ENCODE results near the gene FAM162A.

- TF ChIP-seq JUN (CRISPR knock-in tag; IDR thresholded peaks at IDR 0.05): no peak
- TF ChIP-seq ESRRA (CRISPR knock-in tag; IDR thresholded peaks at IDR 0.05; ENCODE audit: borderline replicate concordance): no peak
- TF ChIP-seq MAX (CRISPR knock-in tag; IDR thresholded peaks at IDR 0.05): no peak
- TF ChIP-seq, protein P1, sequence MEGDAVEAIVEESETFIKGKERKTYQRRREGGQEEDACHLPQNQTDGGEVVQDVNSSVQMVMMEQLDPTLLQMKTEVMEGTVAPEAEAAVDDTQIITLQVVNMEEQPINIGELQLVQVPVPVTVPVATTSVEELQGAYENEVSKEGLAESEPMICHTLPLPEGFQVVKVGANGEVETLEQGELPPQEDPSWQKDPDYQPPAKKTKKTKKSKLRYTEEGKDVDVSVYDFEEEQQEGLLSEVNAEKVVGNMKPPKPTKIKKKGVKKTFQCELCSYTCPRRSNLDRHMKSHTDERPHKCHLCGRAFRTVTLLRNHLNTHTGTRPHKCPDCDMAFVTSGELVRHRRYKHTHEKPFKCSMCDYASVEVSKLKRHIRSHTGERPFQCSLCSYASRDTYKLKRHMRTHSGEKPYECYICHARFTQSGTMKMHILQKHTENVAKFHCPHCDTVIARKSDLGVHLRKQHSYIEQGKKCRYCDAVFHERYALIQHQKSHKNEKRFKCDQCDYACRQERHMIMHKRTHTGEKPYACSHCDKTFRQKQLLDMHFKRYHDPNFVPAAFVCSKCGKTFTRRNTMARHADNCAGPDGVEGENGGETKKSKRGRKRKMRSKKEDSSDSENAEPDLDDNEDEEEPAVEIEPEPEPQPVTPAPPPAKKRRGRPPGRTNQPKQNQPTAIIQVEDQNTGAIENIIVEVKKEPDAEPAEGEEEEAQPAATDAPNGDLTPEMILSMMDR (IDR thresholded peaks at IDR 0.05): no peak
- no peak for TF ChIP-seq TEAD1 (CRISPR knock-in tag; IDR thresholded peaks at IDR 0.05)
- no peak for TF ChIP-seq SP1 (CRISPR knock-in tag; conservative IDR thresholded peaks at IDR 0.05)
Measured at GRCh38 chr3:122366379-122366749, 17.6 kb upstream of the FAM162A start.

All from WTC11 (cell line).